NCI-H2171 (cell line): ENCODE data around the gene TARP.
"Not testable (repeated sequence)": the region's sequence is repeated elsewhere in the genome, so short reads cannot be mapped to it uniquely, and the experiment has no call there.

Experiments used
- DNase-seq: peaks from one replicate; lab custom pipeline; 2025; lab: John Stamatoyannopoulos, UW

The TARP gene

DNA sequence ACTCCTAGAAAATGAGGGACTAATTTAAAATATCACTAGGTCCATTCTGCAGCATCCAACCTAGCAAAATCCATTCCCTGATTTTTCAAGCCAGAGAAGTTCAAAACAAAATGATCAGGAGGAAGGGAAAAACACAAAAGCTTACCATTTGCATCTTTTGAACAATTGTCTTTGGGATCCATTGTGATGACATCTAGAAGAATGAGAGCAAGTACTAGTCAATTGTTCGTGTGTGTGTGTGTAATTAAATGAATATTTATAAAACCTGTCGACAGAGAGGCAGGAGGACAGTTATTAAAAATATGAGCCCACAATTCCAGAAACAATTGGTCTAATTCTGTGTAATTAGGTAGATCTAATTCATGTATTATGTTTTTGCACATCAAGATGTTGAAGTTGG, 11.4 kb downstream of the TARP start:
- DNase-seq, result not testable (repeated sequence)

GRCh38 chr7:38261601-38262000, 11.8 kb downstream of the TARP start:
- DNase-seq, result not testable (repeated sequence)

DNA sequence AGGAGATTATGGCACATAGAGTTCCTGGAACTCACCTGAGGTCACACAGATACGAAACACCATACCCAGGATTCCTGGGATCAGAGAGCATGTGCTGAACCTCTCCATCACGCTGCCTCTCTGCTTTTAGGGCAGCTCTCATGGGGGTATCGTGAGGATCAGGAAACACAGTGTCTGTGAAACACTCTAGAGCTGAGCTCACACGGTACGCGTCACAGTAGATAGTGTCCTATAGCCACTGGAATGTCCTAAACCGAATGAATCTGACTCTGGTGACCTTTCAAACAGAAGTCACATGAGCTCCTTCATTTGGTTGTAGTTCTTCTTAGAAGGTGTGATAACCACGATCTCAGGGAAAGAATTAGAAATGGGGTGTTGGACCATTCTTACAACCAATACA, 14.3 kb downstream of the TARP start:
- DNase-seq, result not testable (repeated sequence)

GRCh38 chr7:38257350-38257677, 16.1 kb downstream of the TARP start:
- no peak for DNase-seq

- not testable (repeated sequence) for DNase-seq
Measured at GRCh38 chr7:38249849-38250248, 23.6 kb downstream of the TARP start.

DNA sequence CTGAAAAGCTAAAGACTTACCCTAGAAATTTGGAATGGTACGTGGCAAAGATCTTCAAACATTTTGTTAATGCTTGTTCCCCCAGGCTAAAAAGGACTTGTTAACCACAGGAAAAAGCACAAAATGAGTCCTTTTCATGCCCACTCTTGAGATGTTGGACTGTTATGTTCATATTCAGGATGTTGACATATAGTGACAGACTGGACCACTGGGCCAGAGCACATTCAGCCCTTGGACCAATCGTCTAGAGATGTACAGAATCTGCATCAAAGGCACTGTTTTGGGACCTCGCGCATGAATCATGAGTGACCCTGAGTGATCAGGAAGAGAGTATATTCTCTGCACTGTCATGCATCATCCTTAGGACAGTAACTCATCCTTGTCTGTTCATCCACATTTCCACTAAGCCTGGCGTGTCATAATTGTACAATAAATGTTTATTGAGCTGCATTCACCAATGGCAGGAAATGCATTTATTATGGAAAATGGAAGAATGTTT, 25.3 kb downstream of the TARP start:
- DNase-seq, result no peak

DNA sequence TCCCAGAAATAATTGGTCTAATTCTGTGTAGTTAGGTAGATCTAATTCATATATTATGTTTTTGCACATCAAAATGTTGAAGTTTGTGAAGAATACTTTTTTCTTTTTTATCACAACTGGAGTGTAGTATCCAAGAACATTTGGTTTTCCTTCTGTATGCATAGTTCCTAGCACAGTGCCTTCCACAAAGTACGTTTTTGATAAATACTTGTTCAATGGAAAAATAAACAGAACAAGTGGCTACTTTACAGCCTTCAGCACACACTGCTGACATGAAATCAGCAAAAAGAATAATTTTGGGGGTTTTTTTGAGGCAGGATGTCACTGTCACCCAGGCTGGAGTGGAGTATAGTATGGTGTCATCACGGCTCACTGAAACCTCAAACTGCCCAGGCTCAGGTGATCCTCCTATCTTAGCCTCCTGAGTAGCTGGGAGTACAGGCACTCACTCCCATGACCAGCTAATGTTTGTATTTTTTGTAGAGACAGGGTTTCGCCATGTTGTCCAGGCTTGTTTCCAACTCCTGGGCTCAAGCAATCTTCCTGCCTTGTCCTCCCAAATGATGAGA, 27.9 kb downstream of the TARP start:
- no peak for DNase-seq

GRCh38 chr7:38244516-38244915, 28.9 kb downstream of the TARP start:
- DNase-seq, result no peak

- DNase-seq, result not testable (repeated sequence)
Measured at GRCh38 chr7:38243345-38243744, 30.1 kb downstream of the TARP start.

GRCh38 chr7:38242814-38243213, 30.6 kb downstream of the TARP start:
- no peak for DNase-seq

- DNase-seq, result no peak
Measured at GRCh38 chr7:38241071-38241470, 32.4 kb downstream of the TARP start.

- not testable (repeated sequence) for DNase-seq
Measured at GRCh38 chr7:38239129-38239528, 34.3 kb downstream of the TARP start.

DNA sequence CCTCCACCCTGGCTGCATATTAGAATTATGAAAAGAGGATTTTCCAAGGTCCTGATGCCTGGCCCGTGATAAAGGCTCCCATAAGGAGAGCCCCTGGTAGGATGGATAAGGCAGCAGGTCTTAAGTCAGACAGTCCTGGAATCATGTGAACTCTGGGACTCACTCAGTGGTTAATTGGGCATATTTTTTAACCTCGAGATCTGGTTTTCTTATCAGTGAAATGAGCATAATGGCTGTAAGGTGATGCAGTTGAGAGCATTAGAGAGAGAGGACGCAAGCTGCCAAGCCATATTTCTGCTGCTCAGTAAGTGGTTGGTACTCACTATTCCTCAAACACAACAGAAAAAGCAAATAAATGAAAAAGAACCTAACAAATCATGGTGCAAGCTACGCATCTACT, 37.8 kb downstream of the TARP start:
- no peak for DNase-seq

GRCh38 chr7:38234759-38235158, 38.7 kb downstream of the TARP start:
- not testable (repeated sequence) for DNase-seq

DNA sequence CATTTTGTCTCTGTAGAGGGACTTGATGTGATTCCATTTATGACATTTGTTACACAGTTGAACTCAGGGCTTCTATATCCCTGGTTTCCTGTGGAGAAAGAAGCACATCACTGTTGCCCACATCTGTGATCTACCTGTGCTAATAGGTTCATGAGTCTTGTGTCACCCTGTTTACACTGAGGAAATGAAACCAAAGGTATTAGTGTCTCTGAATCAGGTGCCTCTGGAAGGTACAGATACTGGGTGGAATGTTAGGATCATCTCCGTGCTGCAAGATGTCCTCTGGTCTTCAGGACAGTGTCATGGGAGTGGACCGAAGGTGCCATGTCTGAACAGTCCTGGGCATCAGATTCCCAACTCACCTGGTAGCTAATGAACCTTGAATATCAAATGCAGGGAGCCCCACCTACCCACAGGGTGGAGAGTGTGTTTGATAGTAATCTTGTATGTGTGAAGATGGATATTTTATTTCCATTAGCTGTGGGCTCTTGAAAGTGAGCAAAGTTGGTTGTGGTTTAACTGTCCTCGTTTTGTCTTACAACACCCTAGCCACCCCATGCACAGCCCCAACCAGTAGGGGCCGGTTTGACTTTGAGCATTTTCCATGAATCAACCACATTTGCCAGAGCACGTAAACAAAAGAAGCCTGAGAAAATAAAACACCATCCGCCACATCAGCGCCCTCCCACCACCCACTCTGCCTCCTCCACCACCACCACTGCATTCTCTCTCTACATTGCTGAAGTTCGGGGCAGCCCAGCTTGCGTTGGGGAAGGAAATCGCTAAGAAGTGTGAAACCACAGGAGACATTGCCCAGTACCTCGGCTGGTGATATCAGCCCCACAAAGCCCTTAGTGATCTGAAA, 40.7 kb downstream of the TARP start:
- no peak for DNase-seq

GRCh38 chr7:38229884-38230642, 43.4 kb downstream of the TARP start:
- no peak for DNase-seq

- no peak for DNase-seq
Measured at GRCh38 chr7:38229386-38229785, 44.0 kb downstream of the TARP start.

- no peak for DNase-seq
Measured at GRCh38 chr7:38224392-38224791, 49.0 kb downstream of the TARP start.

- DNase-seq, result no peak
Measured at GRCh38 chr7:38223306-38223705, 50.1 kb downstream of the TARP start.

DNA sequence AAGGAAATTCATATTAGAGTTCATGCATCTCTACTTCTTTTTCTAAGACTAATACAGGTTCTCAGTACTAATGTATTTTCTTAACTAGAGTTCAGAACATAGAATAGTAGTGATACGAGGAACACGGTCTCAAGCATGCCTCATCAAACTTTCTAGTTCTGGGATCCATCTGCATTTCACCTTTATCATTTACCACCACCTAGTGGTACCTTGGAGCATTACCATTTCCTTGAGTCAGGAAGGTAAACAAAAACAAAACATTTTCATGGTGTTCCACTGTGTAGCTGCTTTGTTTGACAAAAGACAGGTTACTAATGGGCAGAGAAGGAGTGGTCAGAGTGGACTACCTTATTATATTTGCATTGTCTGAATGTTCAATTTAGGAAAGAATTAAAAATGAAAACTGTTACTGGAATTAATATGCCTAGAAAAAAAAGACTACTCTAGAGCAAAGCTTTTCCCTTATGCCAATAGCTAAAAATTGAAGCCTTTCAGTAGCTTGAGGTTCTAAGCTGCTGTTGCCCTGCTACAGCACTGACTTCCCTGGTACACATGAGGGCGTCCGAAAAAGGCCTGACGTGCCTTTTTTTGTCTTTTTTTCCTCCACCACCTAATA, 50.8 kb downstream of the TARP start:
- peak; percentile 17 for DNase-seq

GRCh38 chr7:38220452-38220851, 53.0 kb downstream of the TARP start:
- DNase-seq, result no peak

DNA sequence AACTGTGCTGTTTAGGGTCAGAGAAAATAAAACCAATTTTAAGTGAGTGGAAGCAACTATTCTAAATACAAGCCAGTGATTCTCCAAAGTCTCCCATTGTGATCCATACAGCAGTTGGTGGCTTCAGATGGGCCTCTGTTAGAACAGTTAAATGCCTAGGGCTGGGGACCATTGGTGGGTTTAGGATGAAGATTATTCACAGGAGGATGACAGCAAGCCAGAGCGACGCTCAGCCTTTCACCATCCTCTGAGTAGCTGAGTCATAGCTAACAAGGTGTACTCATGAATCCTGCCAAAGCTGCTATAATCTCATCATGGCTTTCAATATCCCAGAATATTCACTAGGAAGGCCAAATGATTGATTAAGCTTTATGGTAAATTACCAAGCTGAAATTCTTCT, 55.8 kb downstream of the TARP start:
- DNase-seq, result no peak
